ENCODE measurements around the gene ADGB. TPM values are rescaled to one million over a fixed set of nuclear protein-coding genes. Genes with fewer than 3 reads are reported as not detected.

The ADGB gene
- total and polyA plus RNA-seq, 9 of the 15 experiments (the other 6 are each of a cell fraction or from before 2014, with no cell fraction given): not detected

GRCh38 chr6:146657432-146657831 lies 58.7 kb downstream of the ADGB start:
- DNase-seq (ENCODE audit: extremely low read depth in 1 of 4, low spot score in 3 of 4): no peak
- no peak overlapping the region for H3K4me2 ChIP-seq (ENCODE audit: insufficient read depth, low read length)
- no peak overlapping the region for H3K9ac ChIP-seq (ENCODE audit: insufficient read depth in 1 of 2, low read depth in 2 of 2, low read length in 2 of 2)
- no peak overlapping the region for H3K4me3 ChIP-seq
- H3K36me3 ChIP-seq (ENCODE audit: control insufficient read depth, insufficient read depth, low read length): no peaks in the 10 kb centered on the region
- ChIA-PET POLR2A (interaction anchor here (1.5 kb wide), 1 partner anchor 20 kb away, joined by 3 read pairs; no protein-coding TSS in a partner anchor), CTCF (ENCODE audit: low intra/inter-chr PET ratio) (no interaction called here)
- no TSS peak for BruUV-seq (replicated peaks)
- no peak overlapping the region for H3K27ac ChIP-seq (ENCODE audit: extremely low read depth, low read depth, low read length)
- in situ Hi-C loops (cut with MboI): no loop called here
- no peaks in the 10 kb centered on the region for H3K79me2 ChIP-seq (ENCODE audit: control insufficient read depth, insufficient read depth, low read length)
- no peaks in the 10 kb centered on the region for H3K9me1 ChIP-seq (ENCODE audit: control insufficient read depth, insufficient read depth, low read length)
- no peaks in the 10 kb centered on the region for H4K20me1 ChIP-seq (replicated peaks; ENCODE audit: control insufficient read depth, insufficient read depth, low read length)
- H3K27me3 ChIP-seq (ENCODE audit: control insufficient read depth in 2 of 2, insufficient read depth in 2 of 2, low read length in 2 of 2): no peaks in the 10 kb centered on the region
- ATAC-seq: no peak; the same call in 2 of the 3 replicates
- no peak overlapping the region for H2AFZ ChIP-seq (ENCODE audit: low read depth, low read length)
- H3K4me1 ChIP-seq (replicated peaks in 1 of 2; ENCODE audit: control insufficient read depth in 2 of 2, insufficient read depth in 2 of 2, low read length in 2 of 2): no peaks in the 10 kb centered on the region
- TF ChIP-seq, protein P1, sequence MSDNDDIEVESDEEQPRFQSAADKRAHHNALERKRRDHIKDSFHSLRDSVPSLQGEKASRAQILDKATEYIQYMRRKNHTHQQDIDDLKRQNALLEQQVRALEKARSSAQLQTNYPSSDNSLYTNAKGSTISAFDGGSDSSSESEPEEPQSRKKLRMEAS (CRISPR knock-in tag; IDR thresholded peaks at IDR 0.05): no peak
- TF ChIP-seq ETV6 (IDR thresholded peaks at IDR 0.05; ENCODE audit: borderline replicate concordance in 1 of 2, low read depth in 2 of 2, low read length in 1 of 2) (no peak), ETV6 (CRISPR knock-in tag; IDR thresholded peaks at IDR 0.05; ENCODE audit: borderline replicate concordance) (no peak), NFATC3 (IDR thresholded peaks at IDR 0.05) (no peak)
- intact Hi-C loops (cut with micrococcal nuclease): loop anchor here (5.0 kb wide), 1 partner anchor 115 kb away; the partner anchor contains the start of gene RAB32
- 0% methylated on average over 3 of the region's 3 CpGs for WGBS (ENCODE audit: insufficient coverage, low coverage, missing lambda C conversion rate)
- FAIRE-seq: no peak
- no peaks in the 10 kb centered on the region for H3K9me3 ChIP-seq (replicated peaks; ENCODE audit: control insufficient read depth, insufficient read depth, low read depth, low read length)

DNA sequence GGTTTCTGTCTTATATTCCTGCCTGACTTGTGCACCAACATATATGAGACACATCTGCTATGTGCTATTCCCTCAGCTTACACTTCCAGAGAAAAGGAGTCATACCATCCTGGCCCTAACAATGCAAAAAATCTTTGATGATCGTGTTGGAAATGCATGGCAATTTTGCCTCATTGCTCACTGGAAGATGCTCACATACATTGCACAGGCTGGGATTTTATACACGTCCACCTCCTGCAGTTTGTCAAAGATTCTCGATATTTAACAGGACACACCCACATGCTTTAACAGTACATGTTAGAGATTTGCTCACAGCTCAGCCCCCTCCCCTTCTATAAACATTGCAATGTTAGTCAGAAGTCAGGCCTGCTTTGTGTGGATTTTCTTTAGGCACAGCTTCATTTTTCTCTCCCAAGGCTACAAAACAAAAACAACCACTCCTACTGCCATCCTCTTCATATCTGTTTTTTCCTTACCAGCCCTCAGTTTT lies 66.1 kb downstream of the ADGB start:
- H3K27ac ChIP-seq (ENCODE audit: extremely low read depth, low read depth, low read length): no peak overlapping the region
- no peaks in the 10 kb centered on the region for H4K20me1 ChIP-seq (replicated peaks; ENCODE audit: control insufficient read depth, insufficient read depth, low read length)
- no peak overlapping the region for H3K9ac ChIP-seq (ENCODE audit: insufficient read depth in 1 of 2, low read depth in 2 of 2, low read length in 2 of 2)
- in situ Hi-C loops (cut with MboI) (loop anchor here (5.0 kb wide), 1 partner anchor 68 kb away; the partner anchor contains the start of gene ADGB), intact Hi-C loops (cut with micrococcal nuclease) (no loop called here)
- H3K9me1 ChIP-seq (ENCODE audit: control insufficient read depth, insufficient read depth, low read length): no peaks in the 10 kb centered on the region
- ChIA-PET CTCF (ENCODE audit: low intra/inter-chr PET ratio) (no interaction called here), POLR2A (interaction anchor here (1.3 kb wide), 1 partner anchor 12 kb away, joined by 3 read pairs; no protein-coding TSS in a partner anchor)
- no peaks in the 10 kb centered on the region for H3K79me2 ChIP-seq (ENCODE audit: control insufficient read depth, insufficient read depth, low read length)
- DNase-seq (ENCODE audit: extremely low read depth in 1 of 4, low spot score in 3 of 4): no peak
- H3K4me3 ChIP-seq: no peak overlapping the region
- no peak overlapping the region for H3K4me2 ChIP-seq (ENCODE audit: insufficient read depth, low read length)
- WGBS (ENCODE audit: insufficient coverage, low coverage, missing lambda C conversion rate): 0% methylated on average over 3 of the region's 3 CpGs
- H2AFZ ChIP-seq (ENCODE audit: low read depth, low read length): no peak overlapping the region
- no peak for ATAC-seq
- no peaks in the 10 kb centered on the region for H3K27me3 ChIP-seq (ENCODE audit: control insufficient read depth in 2 of 2, insufficient read depth in 2 of 2, low read length in 2 of 2)
- BruUV-seq (replicated peaks): no TSS peak
- no peaks in the 10 kb centered on the region for H3K9me3 ChIP-seq (replicated peaks; ENCODE audit: control insufficient read depth, insufficient read depth, low read depth, low read length)
- FAIRE-seq: no peak
- H3K36me3 ChIP-seq (ENCODE audit: control insufficient read depth, insufficient read depth, low read length): no peaks in the 10 kb centered on the region
- H3K4me1 ChIP-seq (replicated peaks in 1 of 2; ENCODE audit: control insufficient read depth in 2 of 2, insufficient read depth in 2 of 2, low read length in 2 of 2): no peaks in the 10 kb centered on the region
- TF ChIP-seq ESRRA (IDR thresholded peaks at IDR 0.05; ENCODE audit: borderline replicate concordance, low read depth): no peak
- TF ChIP-seq, protein P2, sequence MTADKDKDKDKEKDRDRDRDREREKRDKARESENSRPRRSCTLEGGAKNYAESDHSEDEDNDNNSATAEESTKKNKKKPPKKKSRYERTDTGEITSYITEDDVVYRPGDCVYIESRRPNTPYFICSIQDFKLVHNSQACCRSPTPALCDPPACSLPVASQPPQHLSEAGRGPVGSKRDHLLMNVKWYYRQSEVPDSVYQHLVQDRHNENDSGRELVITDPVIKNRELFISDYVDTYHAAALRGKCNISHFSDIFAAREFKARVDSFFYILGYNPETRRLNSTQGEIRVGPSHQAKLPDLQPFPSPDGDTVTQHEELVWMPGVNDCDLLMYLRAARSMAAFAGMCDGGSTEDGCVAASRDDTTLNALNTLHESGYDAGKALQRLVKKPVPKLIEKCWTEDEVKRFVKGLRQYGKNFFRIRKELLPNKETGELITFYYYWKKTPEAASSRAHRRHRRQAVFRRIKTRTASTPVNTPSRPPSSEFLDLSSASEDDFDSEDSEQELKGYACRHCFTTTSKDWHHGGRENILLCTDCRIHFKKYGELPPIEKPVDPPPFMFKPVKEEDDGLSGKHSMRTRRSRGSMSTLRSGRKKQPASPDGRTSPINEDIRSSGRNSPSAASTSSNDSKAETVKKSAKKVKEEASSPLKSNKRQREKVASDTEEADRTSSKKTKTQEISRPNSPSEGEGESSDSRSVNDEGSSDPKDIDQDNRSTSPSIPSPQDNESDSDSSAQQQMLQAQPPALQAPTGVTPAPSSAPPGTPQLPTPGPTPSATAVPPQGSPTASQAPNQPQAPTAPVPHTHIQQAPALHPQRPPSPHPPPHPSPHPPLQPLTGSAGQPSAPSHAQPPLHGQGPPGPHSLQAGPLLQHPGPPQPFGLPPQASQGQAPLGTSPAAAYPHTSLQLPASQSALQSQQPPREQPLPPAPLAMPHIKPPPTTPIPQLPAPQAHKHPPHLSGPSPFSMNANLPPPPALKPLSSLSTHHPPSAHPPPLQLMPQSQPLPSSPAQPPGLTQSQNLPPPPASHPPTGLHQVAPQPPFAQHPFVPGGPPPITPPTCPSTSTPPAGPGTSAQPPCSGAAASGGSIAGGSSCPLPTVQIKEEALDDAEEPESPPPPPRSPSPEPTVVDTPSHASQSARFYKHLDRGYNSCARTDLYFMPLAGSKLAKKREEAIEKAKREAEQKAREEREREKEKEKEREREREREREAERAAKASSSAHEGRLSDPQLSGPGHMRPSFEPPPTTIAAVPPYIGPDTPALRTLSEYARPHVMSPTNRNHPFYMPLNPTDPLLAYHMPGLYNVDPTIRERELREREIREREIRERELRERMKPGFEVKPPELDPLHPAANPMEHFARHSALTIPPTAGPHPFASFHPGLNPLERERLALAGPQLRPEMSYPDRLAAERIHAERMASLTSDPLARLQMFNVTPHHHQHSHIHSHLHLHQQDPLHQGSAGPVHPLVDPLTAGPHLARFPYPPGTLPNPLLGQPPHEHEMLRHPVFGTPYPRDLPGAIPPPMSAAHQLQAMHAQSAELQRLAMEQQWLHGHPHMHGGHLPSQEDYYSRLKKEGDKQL (CRISPR knock-in tag; IDR thresholded peaks at IDR 0.05; ENCODE audit: borderline replicate concordance): no peak
- TF ChIP-seq ZNF589 (CRISPR knock-in tag; IDR thresholded peaks at IDR 0.05; ENCODE audit: low read depth): no peak
- no peak for TF ChIP-seq ZKSCAN3 (CRISPR knock-in tag; IDR thresholded peaks at IDR 0.05)
- TF ChIP-seq KDM4B (IDR thresholded peaks at IDR 0.05; ENCODE audit: borderline replicate concordance in 2 of 2, low read depth in 1 of 2): no peak
- TF ChIP-seq ZNF239 (CRISPR knock-in tag; IDR thresholded peaks at IDR 0.05): no peak
